ENCODE data around the gene PDE6C.

Gene PDE6C

GRCh38 chr10:93603023-93603422, 9.3 kb upstream of the PDE6C start:
- no peak for ATAC-seq
- TF ChIP-seq ISL1 (CRISPR knock-in tag; IDR thresholded peaks at IDR 0.05), result no peak
- no peak for TF ChIP-seq ARNTL (CRISPR knock-in tag; IDR thresholded peaks at IDR 0.05; ENCODE audit: borderline replicate concordance, low read depth)
- no peak for TF ChIP-seq POU6F1 (CRISPR knock-in tag; IDR thresholded peaks at IDR 0.05; ENCODE audit: borderline replicate concordance, low read depth)
- TF ChIP-seq BACH2 (CRISPR knock-in tag; IDR thresholded peaks at IDR 0.05; ENCODE audit: borderline replicate concordance), result no peak
- TF ChIP-seq CSRNP3 (CRISPR knock-in tag; IDR thresholded peaks at IDR 0.05), result no peak
- no peak for TF ChIP-seq CREB5 (CRISPR knock-in tag; IDR thresholded peaks at IDR 0.05; ENCODE audit: low read depth)
- no peak for TF ChIP-seq TCF4 (CRISPR knock-in tag; IDR thresholded peaks at IDR 0.05; ENCODE audit: borderline replicate concordance)
- no peak for TF ChIP-seq TOX (CRISPR knock-in tag; IDR thresholded peaks at IDR 0.05; ENCODE audit: borderline replicate concordance)
- no peak for TF ChIP-seq ZC3H10 (CRISPR knock-in tag; IDR thresholded peaks at IDR 0.05)
- no peak for TF ChIP-seq ZFP3 (CRISPR knock-in tag; IDR thresholded peaks at IDR 0.05)
- TF ChIP-seq PATZ1 (CRISPR knock-in tag; IDR thresholded peaks at IDR 0.05; ENCODE audit: borderline replicate concordance), result no peak
- no peak for TF ChIP-seq ZFP30 (CRISPR knock-in tag; IDR thresholded peaks at IDR 0.05)
- no peak for TF ChIP-seq ESRRG (CRISPR knock-in tag; IDR thresholded peaks at IDR 0.05)
- no peak for TF ChIP-seq ZNF70 (CRISPR knock-in tag; IDR thresholded peaks at IDR 0.05)
- no peak for TF ChIP-seq TSHZ2 (CRISPR knock-in tag; IDR thresholded peaks at IDR 0.05)
- no peak for TF ChIP-seq ZNF8 (CRISPR knock-in tag; IDR thresholded peaks at IDR 0.05)
- no peak for TF ChIP-seq SNAI2 (CRISPR knock-in tag; IDR thresholded peaks at IDR 0.05)

- no peak for ATAC-seq
- TF ChIP-seq OSR1 (CRISPR knock-in tag; IDR thresholded peaks at IDR 0.05) (no peak), PPARA (CRISPR knock-in tag; IDR thresholded peaks at IDR 0.05; ENCODE audit: borderline replicate concordance) (no peak), GLIS3 (CRISPR knock-in tag; IDR thresholded peaks at IDR 0.05) (no peak), ZFP30 (CRISPR knock-in tag; IDR thresholded peaks at IDR 0.05) (no peak), ZFP3 (CRISPR knock-in tag; IDR thresholded peaks at IDR 0.05) (no peak), TOX (CRISPR knock-in tag; IDR thresholded peaks at IDR 0.05; ENCODE audit: borderline replicate concordance) (no peak), ZC3H10 (CRISPR knock-in tag; IDR thresholded peaks at IDR 0.05) (no peak), TCF4 (CRISPR knock-in tag; IDR thresholded peaks at IDR 0.05; ENCODE audit: borderline replicate concordance) (no peak), CSDC2 (CRISPR knock-in tag; IDR thresholded peaks at IDR 0.05) (no peak), POU6F1 (CRISPR knock-in tag; IDR thresholded peaks at IDR 0.05; ENCODE audit: borderline replicate concordance, low read depth) (no peak), BACH2 (CRISPR knock-in tag; IDR thresholded peaks at IDR 0.05; ENCODE audit: borderline replicate concordance) (no peak), ZNF70 (CRISPR knock-in tag; IDR thresholded peaks at IDR 0.05) (no peak), ISL1 (CRISPR knock-in tag; IDR thresholded peaks at IDR 0.05) (no peak), CREB5 (CRISPR knock-in tag; IDR thresholded peaks at IDR 0.05; ENCODE audit: low read depth) (no peak), ZNF565 (CRISPR knock-in tag; conservative IDR thresholded peaks at IDR 0.05; ENCODE audit: low read depth) (no peak), CSRNP3 (CRISPR knock-in tag; IDR thresholded peaks at IDR 0.05) (no peak), PATZ1 (CRISPR knock-in tag; IDR thresholded peaks at IDR 0.05; ENCODE audit: borderline replicate concordance) (no peak), ARNTL (CRISPR knock-in tag; IDR thresholded peaks at IDR 0.05; ENCODE audit: borderline replicate concordance, low read depth) (no peak), RARB (CRISPR knock-in tag; IDR thresholded peaks at IDR 0.05) (no peak), ESRRG (CRISPR knock-in tag; IDR thresholded peaks at IDR 0.05) (no peak)
Measured at GRCh38 chr10:93604146-93604545, 8.2 kb upstream of the PDE6C start.
